HG03139 (cell line): ENCODE data around the gene SMAD4.
"Not testable (repeated sequence)": the region's sequence is repeated elsewhere in the genome, so short reads cannot be mapped to it uniquely, and the experiment has no call there.

ENCODE experiments used
- ATAC-seq: cut with Tn5 transposase; IDR thresholded peaks from one replicate; pipeline ENCODE4 v1.9.1; 2021; ENCODE audit not compliant: unreplicated experiment

SMAD4 gene

GRCh38 chr18:51110073-51110797 lies 80.2 kb downstream of the SMAD4 start:
- peak; percentile 85 for ATAC-seq

GRCh38 chr18:51111633-51112355 lies 81.8 kb downstream of the SMAD4 start:
- not testable (repeated sequence) for ATAC-seq

- not testable (repeated sequence) for ATAC-seq
These were observed 87.0 kb downstream of the SMAD4 start for GRCh38 chr18:51116996-51117395.

GRCh38 chr18:51119561-51119960 lies 89.5 kb downstream of the SMAD4 start:
- not testable (repeated sequence) for ATAC-seq

- ATAC-seq, result not testable (repeated sequence)
These were observed 90.0 kb downstream of the SMAD4 start for GRCh38 chr18:51119976-51120375.

GRCh38 chr18:51120809-51121596 lies 91.0 kb downstream of the SMAD4 start:
- no peak for ATAC-seq

- ATAC-seq, result no peak
These were observed 91.5 kb downstream of the SMAD4 start for GRCh38 chr18:51121597-51121857.

GRCh38 chr18:51122266-51123045 lies 92.4 kb downstream of the SMAD4 start:
- ATAC-seq, result no peak

GRCh38 chr18:51123046-51123395 lies 93.0 kb downstream of the SMAD4 start:
- no peak for ATAC-seq

GRCh38 chr18:51123481-51123880 lies 93.5 kb downstream of the SMAD4 start:
- no peak for ATAC-seq

- no peak for ATAC-seq
These were observed 94.0 kb downstream of the SMAD4 start for GRCh38 chr18:51123936-51124486.

- no peak for ATAC-seq
These were observed 96.0 kb downstream of the SMAD4 start for GRCh38 chr18:51125976-51126375.

GRCh38 chr18:51127664-51128063 lies 97.7 kb downstream of the SMAD4 start:
- ATAC-seq, result no peak

- ATAC-seq, result no peak
These were observed 98.5 kb downstream of the SMAD4 start for GRCh38 chr18:51128533-51128932.

GRCh38 chr18:51132256-51132935 lies 102.4 kb downstream of the SMAD4 start:
- no peak for ATAC-seq

GRCh38 chr18:51133580-51134160 lies 103.7 kb downstream of the SMAD4 start:
- no peak for ATAC-seq
